MM.1S (cell line): ENCODE results near the gene LRRC56.

Source experiments
- EZH2 ChIP-seq: fragments of 300-600 bp; sonication (generic); optimal IDR thresholded peaks from 2 replicates; pipeline ENCODE3; 2017; ENCODE audit warnings: low read depth, mild to moderate bottlenecking, antibody characterized with exemption, low read length, mixed read lengths
- TF ChIP-seq, protein P1 (sequence below): fragments of 300-600 bp; sonication (generic); IDR thresholded peaks from 2 replicates; pipeline ENCODE4 v1.5.1; 2016; ENCODE audit warnings: antibody characterized with exemption, low read length, mixed read lengths

DNA sequence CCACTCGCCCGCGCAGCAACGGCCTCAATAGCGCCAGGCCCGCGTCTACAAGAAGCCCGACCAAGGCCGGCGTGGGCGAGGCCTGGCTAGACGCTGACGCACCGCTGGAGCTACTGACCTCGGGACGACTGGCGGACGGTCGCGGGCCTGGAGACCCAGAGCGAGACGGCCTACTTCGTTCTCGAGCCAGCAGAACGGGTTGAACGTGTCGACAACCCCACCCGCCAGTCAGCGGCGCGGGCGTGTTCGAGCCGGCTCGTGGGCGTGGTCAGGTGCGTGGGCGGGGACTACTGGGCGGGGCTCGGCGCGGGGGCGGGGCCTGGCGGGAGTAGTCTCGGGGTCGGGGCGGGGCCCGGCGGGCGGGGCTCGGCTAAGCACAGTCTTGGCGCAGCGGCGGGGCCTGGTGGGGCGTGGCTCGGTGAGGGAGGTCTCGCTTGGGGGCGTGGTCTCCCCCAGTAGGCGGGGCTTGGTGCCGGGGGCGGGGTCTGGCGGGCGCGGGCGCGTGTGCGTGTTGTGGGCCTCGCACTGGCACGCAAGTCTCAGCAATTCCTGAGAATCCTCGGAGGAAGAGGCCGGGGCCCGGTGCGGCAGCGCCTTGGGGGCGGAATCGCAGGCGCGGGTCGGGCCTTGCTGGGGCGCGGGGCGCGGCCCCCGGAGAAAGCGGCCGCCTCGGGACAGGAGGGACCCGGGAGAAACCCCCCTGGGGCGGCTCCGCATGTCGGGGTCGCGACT, 30.2 kb upstream of the LRRC56 start, which contains the start of gene RNH1:
- TF ChIP-seq, protein P1, sequence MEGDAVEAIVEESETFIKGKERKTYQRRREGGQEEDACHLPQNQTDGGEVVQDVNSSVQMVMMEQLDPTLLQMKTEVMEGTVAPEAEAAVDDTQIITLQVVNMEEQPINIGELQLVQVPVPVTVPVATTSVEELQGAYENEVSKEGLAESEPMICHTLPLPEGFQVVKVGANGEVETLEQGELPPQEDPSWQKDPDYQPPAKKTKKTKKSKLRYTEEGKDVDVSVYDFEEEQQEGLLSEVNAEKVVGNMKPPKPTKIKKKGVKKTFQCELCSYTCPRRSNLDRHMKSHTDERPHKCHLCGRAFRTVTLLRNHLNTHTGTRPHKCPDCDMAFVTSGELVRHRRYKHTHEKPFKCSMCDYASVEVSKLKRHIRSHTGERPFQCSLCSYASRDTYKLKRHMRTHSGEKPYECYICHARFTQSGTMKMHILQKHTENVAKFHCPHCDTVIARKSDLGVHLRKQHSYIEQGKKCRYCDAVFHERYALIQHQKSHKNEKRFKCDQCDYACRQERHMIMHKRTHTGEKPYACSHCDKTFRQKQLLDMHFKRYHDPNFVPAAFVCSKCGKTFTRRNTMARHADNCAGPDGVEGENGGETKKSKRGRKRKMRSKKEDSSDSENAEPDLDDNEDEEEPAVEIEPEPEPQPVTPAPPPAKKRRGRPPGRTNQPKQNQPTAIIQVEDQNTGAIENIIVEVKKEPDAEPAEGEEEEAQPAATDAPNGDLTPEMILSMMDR: no peak
- no peak for TF ChIP-seq EZH2
